HCT116 (cell line): Measurements from ENCODE around the gene GRIN2A.

Source experiments
- CEBPB ChIP-seq: IDR thresholded peaks from 2 replicates; pipeline ENCODE4 v1.6.1; 2012; ENCODE audit warnings: low read depth
- TF ChIP-seq, protein P1 (sequence below), 3 experiments: fragments of 200-600 bp in 1 of 3; sonication (generic) in 1 of 3; IDR thresholded peaks in 2 of 3; conservative IDR thresholded peaks in 1 of 3; 2 replicates each; pipeline ENCODE4 v1.5.1; 2012 to 2017; ENCODE audit warnings: low read depth in 2 of 3, low read length in 2 of 3, antibody characterized with exemption in 1 of 3, borderline replicate concordance in 1 of 3, control low read depth in 1 of 3, mild to moderate bottlenecking in 1 of 3, mixed read lengths in 1 of 3, mixed run types in 1 of 3, moderate library complexity in 1 of 3; ENCODE audit not compliant: insufficient read depth in 1 of 3

DNA sequence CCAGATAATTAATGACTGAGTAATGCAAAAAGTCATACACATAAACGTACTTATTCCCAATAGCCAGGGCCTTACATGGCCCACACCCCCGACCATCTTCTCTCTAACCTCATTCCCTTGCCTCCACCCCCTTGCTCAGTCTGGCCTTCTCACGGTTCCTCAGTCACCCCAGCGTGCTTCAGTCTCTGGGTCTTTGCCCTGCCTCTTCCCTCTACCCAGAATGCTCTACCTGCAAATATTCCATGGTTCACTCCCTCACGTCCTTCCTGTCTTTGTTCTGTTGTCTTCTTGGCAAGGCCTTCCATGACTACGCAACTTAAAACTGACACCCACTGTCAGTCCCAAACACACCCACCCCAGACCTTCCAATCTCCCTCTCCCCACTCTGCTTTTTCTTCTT is 468.3 kb downstream of the GRIN2A start:
- no peak for TF ChIP-seq CEBPB
- TF ChIP-seq, protein P1, sequence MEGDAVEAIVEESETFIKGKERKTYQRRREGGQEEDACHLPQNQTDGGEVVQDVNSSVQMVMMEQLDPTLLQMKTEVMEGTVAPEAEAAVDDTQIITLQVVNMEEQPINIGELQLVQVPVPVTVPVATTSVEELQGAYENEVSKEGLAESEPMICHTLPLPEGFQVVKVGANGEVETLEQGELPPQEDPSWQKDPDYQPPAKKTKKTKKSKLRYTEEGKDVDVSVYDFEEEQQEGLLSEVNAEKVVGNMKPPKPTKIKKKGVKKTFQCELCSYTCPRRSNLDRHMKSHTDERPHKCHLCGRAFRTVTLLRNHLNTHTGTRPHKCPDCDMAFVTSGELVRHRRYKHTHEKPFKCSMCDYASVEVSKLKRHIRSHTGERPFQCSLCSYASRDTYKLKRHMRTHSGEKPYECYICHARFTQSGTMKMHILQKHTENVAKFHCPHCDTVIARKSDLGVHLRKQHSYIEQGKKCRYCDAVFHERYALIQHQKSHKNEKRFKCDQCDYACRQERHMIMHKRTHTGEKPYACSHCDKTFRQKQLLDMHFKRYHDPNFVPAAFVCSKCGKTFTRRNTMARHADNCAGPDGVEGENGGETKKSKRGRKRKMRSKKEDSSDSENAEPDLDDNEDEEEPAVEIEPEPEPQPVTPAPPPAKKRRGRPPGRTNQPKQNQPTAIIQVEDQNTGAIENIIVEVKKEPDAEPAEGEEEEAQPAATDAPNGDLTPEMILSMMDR (IDR thresholded peaks at IDR 0.05 in 2 of 3, conservative IDR thresholded peaks at IDR 0.05 in 1 of 3; ENCODE audit: borderline replicate concordance in 1 of 3, insufficient read depth in 1 of 3, low read depth in 2 of 3, low read length in 2 of 3): no peak
